K562 (cell line): ENCODE measurements around the gene KIAA0513. TPM values are rescaled to one million over a fixed set of nuclear protein-coding genes. Genes with fewer than 3 reads are reported as not detected.

Source experiments
- ASH1L ChIP-seq: fragments of 450-650 bp; IDR thresholded peaks from 2 replicates; pipeline ENCODE4 v1.6.1; 2018; ENCODE audit warnings: borderline replicate concordance, mild to moderate bottlenecking, low read depth; ENCODE audit not compliant: partially characterized antibody
- CBFB ChIP-seq: sonication (generic); formaldehyde crosslinking; IDR thresholded peaks from 2 replicates; pipeline ENCODE4 v1.4.0; 2020; ENCODE audit warnings: mild to moderate bottlenecking, missing genetic modification reagents
- CEBPZ ChIP-seq: fragments of 150-350 bp; IDR thresholded peaks from 2 replicates; pipeline ENCODE4 v1.6.1; 2014; ENCODE audit warnings: low read depth, mild to moderate bottlenecking, low read length, borderline replicate concordance
- CTCF ChIP-seq, 3 experiments: IDR thresholded peaks in 2 of 3; conservative IDR thresholded peaks in 1 of 3; 2 replicates each; pipeline ENCODE4 v1.5.1; 2011 to 2012; ENCODE audit warnings: low read length in 3 of 3, mild to moderate bottlenecking in 3 of 3, control low read depth in 2 of 3, improper control_type of control experiment in 1 of 3, inconsistent platforms in 1 of 3, low read depth in 1 of 3, mixed read lengths in 1 of 3, moderate library complexity in 1 of 3; ENCODE audit not compliant: insufficient read depth in 2 of 3
- DEAF1 ChIP-seq: fragments of 450-650 bp; formaldehyde crosslinking; IDR thresholded peaks from 2 replicates; pipeline ENCODE4 v1.4.0; 2020; ENCODE audit warnings: mild to moderate bottlenecking, moderate library complexity
- ESRRB ChIP-seq: fragments of 250-450 bp; sonication (Bioruptor Pico); IDR thresholded peaks from 2 replicates; pipeline ENCODE4 v1.5.0; 2020; ENCODE audit warnings: mild to moderate bottlenecking, moderate library complexity, borderline replicate concordance
- GABPB1 ChIP-seq: sonication (generic); formaldehyde crosslinking; IDR thresholded peaks from 2 replicates; pipeline ENCODE4 v1.8.0; 2022; ENCODE audit warnings: mild to moderate bottlenecking, missing genetic modification reagents
- GTF2B ChIP-seq: IDR thresholded peaks from 2 replicates; pipeline ENCODE4 v1.6.1; 2011; ENCODE audit not compliant: insufficient read length; ENCODE audit errors: extremely low read depth
- HDAC1 ChIP-seq, 2 experiments: fragments of 450-650 bp; IDR thresholded peaks; 2 replicates each; pipeline ENCODE4 v1.6.1; 2016 to 2017; ENCODE audit warnings: inconsistent platforms in 1 of 2, mild to moderate bottlenecking in 1 of 2, moderate library complexity in 1 of 2
- KDM2B ChIP-seq: fragments of 250-450 bp; sonication (Bioruptor Pico); IDR thresholded peaks from 2 replicates; pipeline ENCODE4 v1.8.0; 2021; ENCODE audit warnings: mild to moderate bottlenecking, moderate library complexity
- KDM4B ChIP-seq, 2 experiments: fragments of 450-650 bp in 1 of 2; sonication (generic) in 1 of 2; IDR thresholded peaks; 2 replicates each; pipeline ENCODE4 v1.6.1; 2016 to 2017; ENCODE audit warnings: borderline replicate concordance in 2 of 2, antibody characterized with exemption in 1 of 2, low read depth in 1 of 2, mild to moderate bottlenecking in 1 of 2
- L3MBTL2 ChIP-seq: fragments of 450-650 bp; IDR thresholded peaks from 2 replicates; pipeline ENCODE4 v1.6.1; 2016; ENCODE audit warnings: mild to moderate bottlenecking, moderate library complexity
- NCOA6 ChIP-seq: fragments of 450-650 bp; IDR thresholded peaks from 2 replicates; pipeline ENCODE4 v1.6.1; 2017; ENCODE audit warnings: mild to moderate bottlenecking
- PHF20 ChIP-seq: fragments of 450-650 bp; IDR thresholded peaks from 2 replicates; pipeline ENCODE4 v1.6.1; 2018; ENCODE audit not compliant: partially characterized antibody
- RBM22 ChIP-seq: fragments of 200-400 bp; formaldehyde crosslinking; IDR thresholded peaks from 2 replicates; pipeline ENCODE4 v1.6.1; 2018; ENCODE audit warnings: low read length, low read depth; ENCODE audit not compliant: poor library complexity, severe bottlenecking
- RHOXF2B ChIP-seq: fragments of 250-450 bp; sonication (Bioruptor Pico); conservative IDR thresholded peaks from 2 replicates; pipeline ENCODE4 v1.5.1; 2021
- SIX5 ChIP-seq, 2 experiments: IDR thresholded peaks; 2 replicates each; pipeline ENCODE4 v1.6.1; 2011; ENCODE audit warnings: low read length in 2 of 2, borderline replicate concordance in 1 of 2, low read depth in 1 of 2, mild to moderate bottlenecking in 1 of 2, moderate library complexity in 1 of 2; ENCODE audit not compliant: insufficient read depth in 1 of 2
- TCF7 ChIP-seq: sonication (generic); IDR thresholded peaks from 2 replicates; pipeline ENCODE4 v1.6.1; 2016; ENCODE audit warnings: antibody characterized with exemption, borderline replicate concordance
- ZNF263 ChIP-seq: sonication (generic); formaldehyde crosslinking; IDR thresholded peaks from 2 replicates; pipeline ENCODE4 v1.8.0; 2022; ENCODE audit warnings: mild to moderate bottlenecking, missing genetic modification reagents, borderline replicate concordance
- polyA plus RNA-seq, 8 experiments: library from polyadenylated mRNA; depleted of rRNA in 4 of 8; stranded (reverse) in 5 of 8; unstranded in 3 of 8; fragments of >200 nt; fragmentation: Nextera tagmentation in 2 of 8; fragmentation: Illumina TruSeq in 1 of 8; extraction: Ambion mirVana in 2 of 8; extraction: Trizol in 1 of 8; gene quantifications; 2 replicates each; pipeline versions ENCODE4 v1.2.1 to v1.2.3, GENCODE V29; 2011 to 2014; ENCODE audit warnings: inconsistent platforms in 1 of 8, missing spikeins in 1 of 8
- total RNA-seq, 7 experiments: library from RNA; depleted of rRNA in 6 of 7; stranded (reverse); fragments of >200 nt in 6 of 7; fragmentation: Illumina TruSeq in 2 of 7; extraction: Trizol in 2 of 7; gene quantifications; 2 replicates each; pipeline versions ENCODE4 v1.2.1 to v1.2.3, GENCODE V29; 2011 to 2021; ENCODE audit warnings: low replicate concordance in 1 of 7

Gene KIAA0513
- total and polyA plus RNA-seq, 9 of the 15 experiments (the other 6 are each of a cell fraction or from before 2014, with no cell fraction given) = 0.18 to 13.7 (median 10.2) TPM

- TF ChIP-seq CEBPZ = no peak
- no peak for TF ChIP-seq GABPB1 (CRISPR knock-in tag)
- no peak for TF ChIP-seq DEAF1
- no peak for TF ChIP-seq KDM4B (IDR thresholded peaks at IDR 0.05; ENCODE audit: borderline replicate concordance in 2 of 2, low read depth in 1 of 2)
- no peak for TF ChIP-seq NCOA6
- no peak for TF ChIP-seq SIX5 (IDR thresholded peaks at IDR 0.05; ENCODE audit: borderline replicate concordance in 1 of 2, insufficient read depth in 1 of 2, low read depth in 1 of 2, low read length in 2 of 2)
- TF ChIP-seq RHOXF2B (CRISPR knock-in tag) = no peak
- TF ChIP-seq GTF2B = no peak
- TF ChIP-seq L3MBTL2 = peak; percentile 49
- 0 out of 4 replicates have a peak, but pooled peaks of 1 of the 2 experiments have one; percentile 23 for TF ChIP-seq HDAC1 (IDR thresholded peaks at IDR 0.05)
- TF ChIP-seq CTCF (IDR thresholded peaks at IDR 0.05 in 2 of 3, conservative IDR thresholded peaks at IDR 0.05 in 1 of 3; ENCODE audit: insufficient read depth in 2 of 3, low read depth in 1 of 3, low read length in 3 of 3) = no peak
- TF ChIP-seq PHF20 = no peak
- no peak for TF ChIP-seq RBM22
- TF ChIP-seq ESRRB (CRISPR knock-in tag) = no peak
- no peak for TF ChIP-seq TCF7
- TF ChIP-seq ASH1L = no peak
- no peak for TF ChIP-seq CBFB
- TF ChIP-seq ZNF263 (CRISPR knock-in tag) = no peak
- TF ChIP-seq KDM2B (CRISPR knock-in tag) = no peak
These were observed 1.6 kb upstream of the KIAA0513 start (continued) for GRCh38 chr16:85025781-85026653.
